Measurements from ENCODE around the gene HYAL3. TPM values are rescaled to one million over a fixed set of nuclear protein-coding genes. Genes with fewer than 3 reads are reported as not detected.
"Not testable (repeated sequence)": the region's sequence is repeated elsewhere in the genome, so short reads cannot be mapped to it uniquely, and the experiment has no call there.

Gene HYAL3
- total RNA-seq, 1 donor from 2014 or later: 26.2 TPM

GRCh38 chr3:50316657-50317242 lies 17.5 kb upstream of the HYAL3 start:
- DNase-seq (ENCODE audit: low read depth in 2 of 2): peak in 1 of 2 donors; percentile 85

GRCh38 chr3:50314816-50315215 lies 15.6 kb upstream of the HYAL3 start:
- DNase-seq (ENCODE audit: low read depth in 2 of 2): no peak

GRCh38 chr3:50314342-50314741 lies 15.1 kb upstream of the HYAL3 start:
- no peak for DNase-seq (ENCODE audit: low read depth in 2 of 2)

GRCh38 chr3:50312041-50312440 lies 12.8 kb upstream of the HYAL3 start:
- DNase-seq (ENCODE audit: low read depth in 2 of 2): not testable (repeated sequence)

GRCh38 chr3:50304601-50305000 lies 5.4 kb upstream of the HYAL3 start:
- DNase-seq (ENCODE audit: low read depth in 2 of 2): no peak

GRCh38 chr3:50303013-50303815 lies 4.0 kb upstream of the HYAL3 start, which contains the start of gene HYAL1:
Gene HYAL1, minus strand, starts transcription at chr3:50303574. Its CDS starts 618 bp downstream, at chr3:50302956.
- peak; percentile 41 to 71 for DNase-seq (ENCODE audit: low read depth in 2 of 2)

GRCh38 chr3:50302095-50303012 lies 3.1 kb upstream of the HYAL3 start:
- no peak for DNase-seq (ENCODE audit: low read depth in 2 of 2)

- no peak for DNase-seq (ENCODE audit: low read depth in 2 of 2)
Measured at GRCh38 chr3:50300681-50301254, 1.6 kb upstream of the HYAL3 start.

GRCh38 chr3:50299929-50300680 lies 900 bp upstream of the HYAL3 start:
- peak; percentile 48 to 73 for DNase-seq (ENCODE audit: low read depth in 2 of 2)

GRCh38 chr3:50299638-50299928 lies 378 bp upstream of the HYAL3 start:
- no peak for DNase-seq (ENCODE audit: low read depth in 2 of 2)

- no peak for DNase-seq (ENCODE audit: low read depth in 2 of 2)
Measured at GRCh38 chr3:50297896-50298725, 1.1 kb downstream of the HYAL3 start.

- no peak for DNase-seq (ENCODE audit: low read depth in 2 of 2)
Measured at GRCh38 chr3:50297384-50297775, 1.8 kb downstream of the HYAL3 start.

GRCh38 chr3:50296721-50297383 lies 2.4 kb downstream of the HYAL3 start:
- DNase-seq (ENCODE audit: low read depth in 2 of 2): no peak

GRCh38 chr3:50295553-50296431 lies 3.4 kb downstream of the HYAL3 start:
- DNase-seq (ENCODE audit: low read depth in 2 of 2): no peak

GRCh38 chr3:50294492-50295403 lies 4.5 kb downstream of the HYAL3 start:
- DNase-seq (ENCODE audit: low read depth in 2 of 2): no peak

- DNase-seq (ENCODE audit: low read depth in 2 of 2): no peak
Measured at GRCh38 chr3:50294089-50294488, 5.1 kb downstream of the HYAL3 start.

- DNase-seq (ENCODE audit: low read depth in 2 of 2): no peak
Measured at GRCh38 chr3:50293079-50293801, 6.0 kb downstream of the HYAL3 start.
